Stomach (tissue), 9 donors: ENCODE measurements around the gene PGPEP1. TPM values are rescaled to one million over a fixed set of nuclear protein-coding genes. Genes with fewer than 3 reads are reported as not detected.
A peak's percentile ranks its signal among the peaks of the same experiment; 100 is the strongest.
"Not testable (repeated sequence)": the region's sequence is repeated elsewhere in the genome, so short reads cannot be mapped to it uniquely, and the experiment has no call there.

Experiments used
- DNase-seq, 2 donors: peaks; one replicate each; pipeline versions ENCODE4 v3.0.0 to v3.0.0-alpha.2; 2013 to 2019
- H3K27ac ChIP-seq, 5 donors: fragments of 200-600 bp in 4 of 5; sonication (generic) in 4 of 5; one replicate each; pipeline ENCODE4 v1.5.1; 2013 to 2019; ENCODE audit warnings: mild to moderate bottlenecking in 1 of 5, moderate library complexity in 1 of 5
- H3K27me3 ChIP-seq, 3 donors: fragments of 200-600 bp; sonication (generic); one replicate each; pipeline ENCODE4 v1.5.1; 2017 to 2019; ENCODE audit warnings: mixed run types in 1 of 3
- H3K36me3 ChIP-seq, 4 donors: fragments of 200-600 bp; sonication (generic); 1 replicate in 3 of 4; 2 replicates in 1 of 4; pipeline ENCODE4 v1.5.1; 2016 to 2019
- H3K4me1 ChIP-seq, 4 donors: fragments of 200-600 bp; sonication (generic); one replicate each; pipeline ENCODE4 v1.5.1; 2016 to 2019
- H3K4me3 ChIP-seq, 4 donors: fragments of 200-600 bp; sonication (generic) in 3 of 4; one replicate each; pipeline ENCODE4 v1.5.1; 2016 to 2019; ENCODE audit warnings: mild to moderate bottlenecking in 1 of 4
- H3K9me3 ChIP-seq, 4 donors: fragments of 200-600 bp; sonication (generic); one replicate each; pipeline ENCODE4 v1.5.1; 2016 to 2019
- EP300 ChIP-seq: sonication (generic); formaldehyde crosslinking; IDR thresholded peaks from one replicate; pipeline ENCODE4 v1.6.1; 2017; ENCODE audit warnings: antibody characterized with exemption
- POLR2A ChIP-seq, 4 donors: fragments of 450-650 bp; IDR thresholded peaks; one replicate each; pipeline ENCODE4 v1.6.1; 2016; ENCODE audit warnings: antibody characterized with exemption in 4 of 4, control low read depth in 2 of 4, mild to moderate bottlenecking in 1 of 4, moderate library complexity in 1 of 4
- POLR2AphosphoS5 ChIP-seq, 3 donors: sonication (generic); formaldehyde crosslinking; IDR thresholded peaks; one replicate each; pipeline ENCODE4 v1.6.1; 2016; ENCODE audit warnings: antibody characterized with exemption in 3 of 3
- WGBS, 5 donors: extraction: QIAGEN DNeasy Blood & Tissue Kit in 3 of 5; methylation state at CpG; one replicate each; pipeline versions ENCODE4 v1.1.5 to v1.1.7; 2013 to 2018; 5-methylcytosine and 5-hydroxymethylcytosine counted together
- intact Hi-C: fragments of 100-400 bp; cut with DNase I; formaldehyde crosslinking; loops from one replicate; pipeline ENCODE4 v1.15.1; 2023; ENCODE audit warnings: low total_unique reads
- polyA plus RNA-seq, 3 donors: library from polyadenylated mRNA; stranded (reverse); fragments of 200-250 nt; gene quantifications; one replicate each; pipeline ENCODE4 v1.2.3, GENCODE V29; 2013
- total RNA-seq, 5 donors: library from RNA; depleted of rRNA; stranded (reverse); fragments of >200 nt; gene quantifications; one replicate each; pipeline versions ENCODE4 v1.1.0 to v1.2.3, GENCODE V29; 2014 to 2016
- TF ChIP-seq, protein P1 (sequence below), 7 experiments: fragments of 450-650 bp in 4 of 7; fragments of 200-600 bp in 3 of 7; sonication (generic) in 3 of 7; IDR thresholded peaks; one replicate each; pipeline ENCODE4 v1.5.1; 2016 to 2019; ENCODE audit warnings: antibody characterized with exemption in 7 of 7, control low read depth in 2 of 7, mild to moderate bottlenecking in 1 of 7
- donor health status: healthy with polysubstance abuse.
- donor health status: Bipolar disorder and iron deficiency.
- donor health status: healthy.

The PGPEP1 gene
- total and polyA plus RNA-seq, 8 donors, result 8.0 to 58.9 (median 26.0) TPM

- Histone ChIP-seq H3K4me3 (no peak overlapping the region), H3K27ac (peak overlapping the region in 4 of 5 donors; percentile 71 to 92 (median 90)), H3K36me3 (peaks cover 0 to 56% (median 28%) of the 10 kb centered on the region in 4 donors), H3K4me1 (peaks cover 23 to 61% (median 48%) of the 10 kb centered on the region in 4 donors), H3K27me3 (no peaks in the 10 kb centered on the region), H3K9me3 (no peaks in the 10 kb centered on the region)
- WGBS, 5 donors, result 85 to 93% (median 90%) methylated on average over 6 of the region's 6 CpGs
- no peak for DNase-seq
- intact Hi-C loops, result loop anchor here (10.0 kb wide), 1 partner anchor 50 kb away; the partner anchor contains the start of gene LRRC25
- TF ChIP-seq POLR2AphosphoS5 (IDR thresholded peaks at IDR 0.05), result no peak
- no peak for TF ChIP-seq EP300
- no peak for TF ChIP-seq POLR2A (IDR thresholded peaks at IDR 0.05)
- TF ChIP-seq, protein P1, sequence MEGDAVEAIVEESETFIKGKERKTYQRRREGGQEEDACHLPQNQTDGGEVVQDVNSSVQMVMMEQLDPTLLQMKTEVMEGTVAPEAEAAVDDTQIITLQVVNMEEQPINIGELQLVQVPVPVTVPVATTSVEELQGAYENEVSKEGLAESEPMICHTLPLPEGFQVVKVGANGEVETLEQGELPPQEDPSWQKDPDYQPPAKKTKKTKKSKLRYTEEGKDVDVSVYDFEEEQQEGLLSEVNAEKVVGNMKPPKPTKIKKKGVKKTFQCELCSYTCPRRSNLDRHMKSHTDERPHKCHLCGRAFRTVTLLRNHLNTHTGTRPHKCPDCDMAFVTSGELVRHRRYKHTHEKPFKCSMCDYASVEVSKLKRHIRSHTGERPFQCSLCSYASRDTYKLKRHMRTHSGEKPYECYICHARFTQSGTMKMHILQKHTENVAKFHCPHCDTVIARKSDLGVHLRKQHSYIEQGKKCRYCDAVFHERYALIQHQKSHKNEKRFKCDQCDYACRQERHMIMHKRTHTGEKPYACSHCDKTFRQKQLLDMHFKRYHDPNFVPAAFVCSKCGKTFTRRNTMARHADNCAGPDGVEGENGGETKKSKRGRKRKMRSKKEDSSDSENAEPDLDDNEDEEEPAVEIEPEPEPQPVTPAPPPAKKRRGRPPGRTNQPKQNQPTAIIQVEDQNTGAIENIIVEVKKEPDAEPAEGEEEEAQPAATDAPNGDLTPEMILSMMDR (IDR thresholded peaks at IDR 0.05), result no peak
These were observed 4.9 kb downstream of the PGPEP1 start for GRCh38 chr19:18345296-18345695.

DNA sequence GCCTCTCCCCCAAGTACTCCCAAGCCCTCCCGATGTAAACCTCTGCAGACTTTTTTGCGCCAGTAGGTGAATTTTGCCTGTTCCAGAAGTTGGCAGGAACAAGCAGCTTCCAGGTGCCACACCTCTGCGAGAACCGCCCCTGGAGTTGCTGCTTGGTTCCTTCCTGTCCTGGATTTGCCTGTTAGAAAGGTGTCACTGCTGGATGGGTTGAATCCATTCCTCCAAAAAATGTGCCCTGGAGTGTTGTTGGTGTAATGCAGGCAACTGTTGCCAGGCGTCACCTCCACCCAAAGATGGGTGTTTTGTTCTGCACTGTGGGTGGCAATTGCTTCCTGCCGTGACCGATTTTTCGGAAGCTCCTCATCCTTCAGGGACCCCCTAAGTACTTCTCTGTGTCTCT lies 5.7 kb downstream of the PGPEP1 start:
- Histone ChIP-seq H3K9me3 (no peaks in the 10 kb centered on the region), H3K36me3 (peaks cover 0 to 64% (median 34%) of the 10 kb centered on the region in 4 donors), H3K4me3 (no peak overlapping the region), H3K27me3 (no peaks in the 10 kb centered on the region), H3K27ac (no peak overlapping the region), H3K4me1 (peaks cover 23 to 61% (median 44%) of the 10 kb centered on the region in 4 donors)
- 51 to 65% (median 63%) methylated on average over 8 of the region's 8 CpGs for WGBS, 5 donors
- TF ChIP-seq, protein P1 (IDR thresholded peaks at IDR 0.05), result no peak
- TF ChIP-seq POLR2A (IDR thresholded peaks at IDR 0.05) (no peak), POLR2AphosphoS5 (IDR thresholded peaks at IDR 0.05) (no peak), EP300 (no peak)
- intact Hi-C loops, result loop anchor here (10.0 kb wide), 1 partner anchor 49 kb away; the partner anchor contains the start of gene LRRC25
- DNase-seq, result peak; percentile 40 to 41

DNA sequence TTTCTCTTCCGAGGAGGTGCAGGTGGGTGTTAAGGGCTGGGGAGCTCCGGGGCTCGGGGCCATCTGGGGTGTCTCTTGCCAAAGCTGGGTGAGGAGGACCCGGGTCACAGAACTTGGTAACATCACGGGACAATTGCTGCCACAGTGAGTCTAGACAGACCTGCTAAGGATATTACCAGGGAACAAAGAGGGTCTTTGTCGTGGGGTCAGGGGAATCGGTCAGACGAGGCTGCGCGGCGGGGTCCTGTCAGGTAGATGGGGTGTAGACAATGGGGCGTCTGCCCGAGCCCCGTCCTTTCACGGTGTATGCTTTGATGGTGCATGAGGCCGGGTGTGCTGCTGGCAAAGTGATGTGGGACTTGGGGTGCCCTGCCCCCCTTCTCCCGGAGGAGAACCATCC lies 7.8 kb downstream of the PGPEP1 start:
- no peaks in the 10 kb centered on the region for H3K27me3 ChIP-seq
- TF ChIP-seq EP300 (no peak), POLR2A (IDR thresholded peaks at IDR 0.05) (no peak), POLR2AphosphoS5 (IDR thresholded peaks at IDR 0.05) (no peak)
- TF ChIP-seq, protein P1 (IDR thresholded peaks at IDR 0.05), result no peak
- intact Hi-C loops, result loop anchor here (10.0 kb wide), 1 partner anchor 47 kb away; the partner anchor contains the start of gene LRRC25
- WGBS, 5 donors, result 88 to 94% (median 89%) methylated on average over 13 to 17 of the region's 17 CpGs
- H3K4me1 ChIP-seq, result peaks cover 17 to 40% (median 27%) of the 10 kb centered on the region in 4 donors
- peaks cover 0 to 61% (median 37%) of the 10 kb centered on the region in 4 donors for H3K36me3 ChIP-seq
- no peaks in the 10 kb centered on the region for H3K9me3 ChIP-seq
- no peak overlapping the region for H3K4me3 ChIP-seq
- DNase-seq, result no peak
- H3K27ac ChIP-seq, result no peak overlapping the region

GRCh38 chr19:18348818-18349339 lies 8.5 kb downstream of the PGPEP1 start:
- intact Hi-C loops, result loop anchor here (10.0 kb wide), 1 partner anchor 46 kb away; the partner anchor contains the start of gene LRRC25
- H3K36me3 ChIP-seq, result peaks cover 0 to 64% (median 39%) of the 10 kb centered on the region in 4 donors
- H3K27ac ChIP-seq, DNase-seq, H3K27me3 ChIP-seq, H3K9me3 ChIP-seq, H3K4me3 ChIP-seq: not testable (repeated sequence)
- 80 to 90% (median 88%) methylated on average over 6 of the region's 6 CpGs for WGBS, 5 donors
- H3K4me1 ChIP-seq, result peaks cover 13 to 33% (median 22%) of the 10 kb centered on the region in 4 donors
